HS-27A (cell line): Measurements from ENCODE around the gene PTPRG.

Experiments
- DNase-seq: peaks from one replicate; pipeline ENCODE4 v3.0.0-alpha.2; 2012; ENCODE audit warnings: low read depth, missing footprints

Gene PTPRG

GRCh38 chr3:62236016-62236415 is 674.6 kb downstream of the PTPRG start:
- no peak for DNase-seq

GRCh38 chr3:62237286-62237948 is 676.0 kb downstream of the PTPRG start:
- no peak for DNase-seq

- DNase-seq, result no peak
These were observed 676.6 kb downstream of the PTPRG start for GRCh38 chr3:62238003-62238402.

- DNase-seq, result no peak
These were observed 677.1 kb downstream of the PTPRG start for GRCh38 chr3:62238431-62238830.

GRCh38 chr3:62241279-62241678 is 679.9 kb downstream of the PTPRG start:
- DNase-seq, result no peak

GRCh38 chr3:62242831-62243509 is 681.6 kb downstream of the PTPRG start:
- DNase-seq, result no peak

- DNase-seq, result no peak
These were observed 684.7 kb downstream of the PTPRG start for GRCh38 chr3:62246094-62246493.

- no peak for DNase-seq
These were observed 685.6 kb downstream of the PTPRG start for GRCh38 chr3:62246985-62247384.

- no peak for DNase-seq
These were observed 687.5 kb downstream of the PTPRG start for GRCh38 chr3:62248734-62249483.

- DNase-seq, result no peak
These were observed 688.1 kb downstream of the PTPRG start for GRCh38 chr3:62249484-62249776.

- DNase-seq, result no peak
These were observed 688.6 kb downstream of the PTPRG start for GRCh38 chr3:62249855-62250543.

- DNase-seq, result no peak
These were observed 691.2 kb downstream of the PTPRG start for GRCh38 chr3:62252438-62253157.

GRCh38 chr3:62253971-62254370 is 692.6 kb downstream of the PTPRG start:
- DNase-seq, result no peak

GRCh38 chr3:62255758-62256157 is 694.4 kb downstream of the PTPRG start:
- DNase-seq, result no peak

- DNase-seq, result no peak
These were observed 698.6 kb downstream of the PTPRG start for GRCh38 chr3:62259924-62260323.

GRCh38 chr3:62260655-62261054 is 699.3 kb downstream of the PTPRG start:
- no peak for DNase-seq

- DNase-seq, result no peak
These were observed 699.8 kb downstream of the PTPRG start for GRCh38 chr3:62261121-62261520.

GRCh38 chr3:62261736-62262135 is 700.4 kb downstream of the PTPRG start:
- no peak for DNase-seq

- no peak for DNase-seq
These were observed 704.2 kb downstream of the PTPRG start for GRCh38 chr3:62265528-62265927.

- no peak for DNase-seq
These were observed 705.4 kb downstream of the PTPRG start for GRCh38 chr3:62266668-62267283.

GRCh38 chr3:62276658-62277180 is 715.3 kb downstream of the PTPRG start:
- DNase-seq, result no peak
